Measurements from ENCODE around the gene CCL27. TPM values are rescaled to one million over a fixed set of nuclear protein-coding genes. Genes with fewer than 3 reads are reported as not detected.

Gene CCL27
- total RNA-seq, 1 experiment from 2014 or later, result 0.68 TPM

GRCh38 chr9:34701769-34702736, 39.6 kb upstream of the CCL27 start (continued):
- no peak for TF ChIP-seq ATF2 (CRISPR knock-in tag; IDR thresholded peaks at IDR 0.05; ENCODE audit: borderline replicate concordance, low read depth)
- peak; percentile 83 for TF ChIP-seq CTCF (IDR thresholded peaks at IDR 0.05)

GRCh38 chr9:34701023-34701768, 38.7 kb upstream of the CCL27 start:
- ChIA-PET CTCF (interaction anchor here (0.5 to 4.3 kb wide), 47 partner anchors 12 to 715 kb away, joined by 3 to 122 read pairs (median 5); partner anchors contain the start of genes CCL19, CCL21, DNAJB5 and FANCG), POLR2A (interaction anchor here (1.3 kb wide), 1 partner anchor 25 kb away, joined by 3 read pairs; no protein-coding TSS in a partner anchor)
- H3K4me1 Mint-ChIP-seq, result peaks cover 7% of the 10 kb centered on the region
- peaks cover 46% of the 10 kb centered on the region for H3K27me3 Mint-ChIP-seq (ENCODE audit: low read depth)
- peak; percentile 95 for ATAC-seq
- peak; percentile 91 for DNase-seq (ENCODE audit: low spot score)
- no peak overlapping the region for H3K27ac Mint-ChIP-seq
- H3K36me3 Mint-ChIP-seq, result no peaks in the 10 kb centered on the region
- no peaks in the 10 kb centered on the region for H3K9me3 Mint-ChIP-seq
- peak overlapping the region; percentile 68 for H3K4me3 Mint-ChIP-seq
- TF ChIP-seq MAX (CRISPR knock-in tag; IDR thresholded peaks at IDR 0.05) (peak; percentile 65), TEAD4 (CRISPR knock-in tag; IDR thresholded peaks at IDR 0.05) (no peak), ZNF232 (CRISPR knock-in tag; IDR thresholded peaks at IDR 0.05) (no peak), GTF2I (CRISPR knock-in tag; conservative IDR thresholded peaks at IDR 0.05) (no peak), ZNF317 (CRISPR knock-in tag; IDR thresholded peaks at IDR 0.05; ENCODE audit: borderline replicate concordance, low read depth) (no peak), FOXJ3 (CRISPR knock-in tag; IDR thresholded peaks at IDR 0.05; ENCODE audit: borderline replicate concordance) (no peak), HMGA2 (CRISPR knock-in tag; IDR thresholded peaks at IDR 0.05) (no peak), CTCF (IDR thresholded peaks at IDR 0.05) (peak; percentile 93), ZMAT4 (CRISPR knock-in tag; IDR thresholded peaks at IDR 0.05) (no peak), ELF4 (CRISPR knock-in tag; IDR thresholded peaks at IDR 0.05; ENCODE audit: low read depth) (no peak), HMGXB4 (CRISPR knock-in tag; IDR thresholded peaks at IDR 0.05) (peak; percentile 95), TEAD1 (CRISPR knock-in tag; IDR thresholded peaks at IDR 0.05) (no peak), E2F5 (CRISPR knock-in tag; IDR thresholded peaks at IDR 0.05) (no peak), ATF1 (CRISPR knock-in tag; IDR thresholded peaks at IDR 0.05) (no peak), AR (CRISPR knock-in tag; IDR thresholded peaks at IDR 0.05) (no peak), CDX4 (CRISPR knock-in tag; IDR thresholded peaks at IDR 0.05; ENCODE audit: borderline replicate concordance) (no peak), ZBTB21 (CRISPR knock-in tag; IDR thresholded peaks at IDR 0.05; ENCODE audit: borderline replicate concordance) (0 out of 2 replicates have a peak, but pooled peaks have one; percentile 18), SP1 (CRISPR knock-in tag; conservative IDR thresholded peaks at IDR 0.05) (no peak)
